ENCODE data around the gene DRAM1.

DRAM1 gene

DNA sequence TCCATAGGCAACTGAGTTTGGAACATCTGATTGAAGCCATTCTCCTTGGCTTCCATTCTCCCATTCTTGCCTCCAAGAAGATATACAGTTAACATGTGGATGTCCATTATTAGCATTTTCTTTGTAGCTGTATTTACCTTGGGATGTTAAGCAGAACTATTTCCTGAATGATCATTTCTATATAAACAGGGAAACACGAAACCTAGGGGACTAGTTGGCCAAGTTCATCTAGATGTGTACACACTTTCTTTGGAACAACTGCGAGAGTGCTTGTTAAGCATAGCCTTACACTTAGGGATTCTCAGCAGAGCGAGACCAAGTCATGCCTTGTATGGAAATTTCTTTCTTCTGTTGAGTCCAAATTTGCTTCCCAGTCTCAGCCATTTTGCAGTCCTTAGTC, 42.1 kb downstream of the DRAM1 start:
- no peak overlapping the region for H3K4me3 ChIP-seq (ENCODE audit: severe bottlenecking)
- no peaks in the 10 kb centered on the region for H3K4me1 ChIP-seq (ENCODE audit: insufficient read depth, poor library complexity, severe bottlenecking)
- no peak overlapping the region for H3K27ac ChIP-seq (ENCODE audit: poor library complexity, severe bottlenecking)
- no peaks in the 10 kb centered on the region for H3K36me3 ChIP-seq (ENCODE audit: low read depth)
- no peaks in the 10 kb centered on the region for H3K9me3 ChIP-seq (ENCODE audit: severe bottlenecking)
- no peaks in the 10 kb centered on the region for H3K27me3 ChIP-seq (ENCODE audit: insufficient read depth, poor library complexity, severe bottlenecking)
- no peak for DNase-seq (ENCODE audit: low spot score)
- no peak for ATAC-seq (ENCODE audit: low read depth)
- TF ChIP-seq, protein P1, sequence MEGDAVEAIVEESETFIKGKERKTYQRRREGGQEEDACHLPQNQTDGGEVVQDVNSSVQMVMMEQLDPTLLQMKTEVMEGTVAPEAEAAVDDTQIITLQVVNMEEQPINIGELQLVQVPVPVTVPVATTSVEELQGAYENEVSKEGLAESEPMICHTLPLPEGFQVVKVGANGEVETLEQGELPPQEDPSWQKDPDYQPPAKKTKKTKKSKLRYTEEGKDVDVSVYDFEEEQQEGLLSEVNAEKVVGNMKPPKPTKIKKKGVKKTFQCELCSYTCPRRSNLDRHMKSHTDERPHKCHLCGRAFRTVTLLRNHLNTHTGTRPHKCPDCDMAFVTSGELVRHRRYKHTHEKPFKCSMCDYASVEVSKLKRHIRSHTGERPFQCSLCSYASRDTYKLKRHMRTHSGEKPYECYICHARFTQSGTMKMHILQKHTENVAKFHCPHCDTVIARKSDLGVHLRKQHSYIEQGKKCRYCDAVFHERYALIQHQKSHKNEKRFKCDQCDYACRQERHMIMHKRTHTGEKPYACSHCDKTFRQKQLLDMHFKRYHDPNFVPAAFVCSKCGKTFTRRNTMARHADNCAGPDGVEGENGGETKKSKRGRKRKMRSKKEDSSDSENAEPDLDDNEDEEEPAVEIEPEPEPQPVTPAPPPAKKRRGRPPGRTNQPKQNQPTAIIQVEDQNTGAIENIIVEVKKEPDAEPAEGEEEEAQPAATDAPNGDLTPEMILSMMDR (IDR thresholded peaks at IDR 0.05; ENCODE audit: poor library complexity, severe bottlenecking), result no peak

- DNase-seq (ENCODE audit: low spot score) (no peak), ATAC-seq (ENCODE audit: low read depth) (no peak)
- Histone ChIP-seq H3K4me3 (ENCODE audit: severe bottlenecking) (no peak overlapping the region), H3K9me3 (ENCODE audit: severe bottlenecking) (no peaks in the 10 kb centered on the region), H3K4me1 (ENCODE audit: insufficient read depth, poor library complexity, severe bottlenecking) (no peaks in the 10 kb centered on the region), H3K27me3 (ENCODE audit: insufficient read depth, poor library complexity, severe bottlenecking) (no peaks in the 10 kb centered on the region), H3K27ac (ENCODE audit: poor library complexity, severe bottlenecking) (no peak overlapping the region), H3K36me3 (ENCODE audit: low read depth) (no peaks in the 10 kb centered on the region)
- TF ChIP-seq, protein P1 (IDR thresholded peaks at IDR 0.05; ENCODE audit: poor library complexity, severe bottlenecking), result no peak
These were observed 43.5 kb downstream of the DRAM1 start for GRCh38 chr12:101920906-101921305.

DNA sequence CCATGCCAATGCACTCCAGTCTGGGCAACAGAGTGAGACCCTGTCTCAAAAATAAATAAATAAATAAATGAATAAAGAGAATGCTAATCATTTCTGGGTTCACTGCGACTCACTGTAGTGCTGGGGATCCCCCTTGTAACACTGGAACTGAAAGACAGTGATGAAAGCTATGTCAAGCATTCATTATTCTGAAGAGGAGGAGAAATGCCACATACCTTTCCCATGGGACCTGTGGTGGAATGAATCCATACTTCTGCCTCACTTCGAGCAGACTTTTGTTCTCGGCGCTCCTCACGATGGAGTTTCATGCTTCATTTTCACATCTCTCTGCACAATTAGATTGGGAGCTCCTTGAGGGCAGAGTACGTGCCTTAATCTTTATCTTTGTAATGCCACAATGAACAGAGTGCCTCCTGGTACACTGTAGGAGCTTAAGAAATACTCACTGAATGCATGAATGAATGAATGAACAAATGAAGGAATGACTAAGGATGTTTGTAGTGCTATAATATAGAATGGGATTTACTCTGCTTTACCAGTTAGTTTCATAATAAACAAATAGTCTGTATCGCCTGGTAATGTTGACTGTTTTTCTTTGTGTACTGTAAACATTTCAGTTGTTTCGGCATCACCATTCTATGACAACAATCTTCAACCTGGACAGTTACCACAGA, 45.8 kb downstream of the DRAM1 start:
- TF ChIP-seq, protein P1 (IDR thresholded peaks at IDR 0.05; ENCODE audit: poor library complexity, severe bottlenecking), result no peak
- Histone ChIP-seq H3K27me3 (ENCODE audit: insufficient read depth, poor library complexity, severe bottlenecking) (no peaks in the 10 kb centered on the region), H3K4me1 (ENCODE audit: insufficient read depth, poor library complexity, severe bottlenecking) (no peaks in the 10 kb centered on the region), H3K36me3 (ENCODE audit: low read depth) (no peaks in the 10 kb centered on the region), H3K27ac (ENCODE audit: poor library complexity, severe bottlenecking) (no peak overlapping the region), H3K4me3 (ENCODE audit: severe bottlenecking) (no peak overlapping the region), H3K9me3 (ENCODE audit: severe bottlenecking) (no peaks in the 10 kb centered on the region)
- ATAC-seq (ENCODE audit: low read depth) (no peak), DNase-seq (ENCODE audit: low spot score) (no peak)

GRCh38 chr12:101924618-101925017, 47.2 kb downstream of the DRAM1 start:
- H3K4me3 ChIP-seq (ENCODE audit: severe bottlenecking), result no peak overlapping the region
- H3K9me3 ChIP-seq (ENCODE audit: severe bottlenecking), result no peaks in the 10 kb centered on the region
- no peak for ATAC-seq (ENCODE audit: low read depth)
- H3K4me1 ChIP-seq (ENCODE audit: insufficient read depth, poor library complexity, severe bottlenecking), result no peaks in the 10 kb centered on the region
- TF ChIP-seq, protein P1 (IDR thresholded peaks at IDR 0.05; ENCODE audit: poor library complexity, severe bottlenecking), result no peak
- no peak for DNase-seq (ENCODE audit: low spot score)
- no peaks in the 10 kb centered on the region for H3K36me3 ChIP-seq (ENCODE audit: low read depth)
- no peak overlapping the region for H3K27ac ChIP-seq (ENCODE audit: poor library complexity, severe bottlenecking)
- H3K27me3 ChIP-seq (ENCODE audit: insufficient read depth, poor library complexity, severe bottlenecking), result no peaks in the 10 kb centered on the region

DNA sequence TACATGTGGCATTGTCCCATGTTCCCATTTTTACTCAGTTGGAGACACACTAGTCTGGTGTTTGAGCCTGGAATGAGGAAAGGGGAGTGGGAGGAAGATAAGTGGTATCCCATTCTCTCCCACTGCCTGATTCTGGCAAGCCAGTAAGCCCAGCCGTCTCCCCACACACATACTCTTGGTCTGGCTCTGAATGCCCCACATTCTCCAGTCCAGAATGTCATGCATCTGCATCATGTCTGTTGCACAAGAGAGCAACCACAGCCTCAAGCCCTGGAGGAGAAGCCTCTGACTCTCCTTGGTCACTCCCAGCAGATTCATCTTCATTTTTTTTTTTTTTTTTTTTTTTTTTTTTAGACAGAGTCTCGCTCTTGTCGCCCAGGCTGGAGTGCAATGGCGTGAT, 48.0 kb downstream of the DRAM1 start:
- H3K4me1 ChIP-seq (ENCODE audit: insufficient read depth, poor library complexity, severe bottlenecking), result no peaks in the 10 kb centered on the region
- peak; percentile 97 for ATAC-seq (ENCODE audit: low read depth)
- TF ChIP-seq, protein P1 (IDR thresholded peaks at IDR 0.05; ENCODE audit: poor library complexity, severe bottlenecking), result no peak
- H3K27me3 ChIP-seq (ENCODE audit: insufficient read depth, poor library complexity, severe bottlenecking), result no peaks in the 10 kb centered on the region
- H3K9me3 ChIP-seq (ENCODE audit: severe bottlenecking), result no peaks in the 10 kb centered on the region
- DNase-seq (ENCODE audit: low spot score), result peak; percentile 62
- no peak overlapping the region for H3K4me3 ChIP-seq (ENCODE audit: severe bottlenecking)
- H3K27ac ChIP-seq (ENCODE audit: poor library complexity, severe bottlenecking), result no peak overlapping the region
- H3K36me3 ChIP-seq (ENCODE audit: low read depth), result no peaks in the 10 kb centered on the region

Measured in RWPE2 (cell line).